Upper lobe of left lung (tissue), 6 donors: Measurements from ENCODE around the gene SRL. TPM values are rescaled to one million over a fixed set of nuclear protein-coding genes. Genes with fewer than 3 reads are reported as not detected.

ENCODE experiments used
- ATAC-seq, 2 donors: fragments of 200-7000 bp; cut with Tn5 transposase; one replicate each; pipeline ENCODE4 v1.9.1; 2022; ENCODE audit warnings: mild to moderate bottlenecking in 2 of 2, moderate library complexity in 2 of 2; ENCODE audit not compliant: low FRiP score in 2 of 2
- DNase-seq, 2 donors: peaks; one replicate each; pipeline ENCODE4 v3.0.0-alpha.2; 2019 to 2020
- H3K27ac ChIP-seq, 4 donors: fragments of 200-600 bp; sonication (generic); one replicate each; pipeline ENCODE4 v1.5.1; 2016 to 2019
- H3K27me3 ChIP-seq, 4 donors: fragments of 200-600 bp; sonication (generic); one replicate each; pipeline ENCODE4 v1.5.1; 2017 to 2019
- H3K36me3 ChIP-seq, 4 donors: fragments of 200-600 bp; sonication (generic); one replicate each; pipeline ENCODE4 v1.5.1; 2016 to 2019
- H3K4me1 ChIP-seq, 4 donors: fragments of 200-600 bp; sonication (generic); one replicate each; pipeline ENCODE4 v1.5.1; 2018 to 2019
- H3K4me3 ChIP-seq, 4 donors: fragments of 200-600 bp; sonication (generic); one replicate each; pipeline ENCODE4 v1.5.1; 2017 to 2019; ENCODE audit warnings: mild to moderate bottlenecking in 2 of 4, moderate library complexity in 1 of 4
- H3K9me3 ChIP-seq, 4 donors: fragments of 200-600 bp; sonication (generic); one replicate each; pipeline ENCODE4 v1.5.1; 2018 to 2019
- CTCF ChIP-seq, 6 experiments: fragments of 450-650 bp in 4 of 6; fragments of 200-600 bp in 2 of 6; sonication (generic) in 2 of 6; IDR thresholded peaks; one replicate each; pipeline ENCODE4 v1.5.1; 2016 to 2019; ENCODE audit warnings: antibody characterized with exemption in 6 of 6
- EP300 ChIP-seq, 4 donors: sonication (generic); formaldehyde crosslinking; IDR thresholded peaks; one replicate each; pipeline ENCODE4 v1.5.1; 2017; ENCODE audit warnings: antibody characterized with exemption in 4 of 4, control low read depth in 2 of 4
- POLR2A ChIP-seq, 4 donors: fragments of 450-650 bp; IDR thresholded peaks; one replicate each; pipeline ENCODE4 v1.5.1; 2016 to 2017; ENCODE audit warnings: antibody characterized with exemption in 4 of 4, mild to moderate bottlenecking in 2 of 4
- POLR2AphosphoS5 ChIP-seq, 2 donors: sonication (generic); formaldehyde crosslinking; IDR thresholded peaks; one replicate each; pipeline ENCODE4 v1.5.1; 2017; ENCODE audit warnings: antibody characterized with exemption in 2 of 2
- WGBS, 2 donors: methylation state at CpG; one replicate each; pipeline ENCODE4 v1.1.5; 2017 to 2018; 5-methylcytosine and 5-hydroxymethylcytosine counted together
- total RNA-seq, 6 donors: library from RNA; depleted of rRNA in 4 of 6; stranded (reverse); fragments of >200 nt in 4 of 6; gene quantifications; one replicate each; pipeline versions ENCODE4 v1.1.0 to v1.2.1, GENCODE V29; 2016 to 2021
- donor health status: DM: no; HTN: no; CAD: no; lungs with moderate emphysema.
- donor health status: DM: no; HTN: yes; CAD: no; lungs with severe emphysema.

The SRL gene
- total RNA-seq, 6 donors from 2014 or later, result 0.30 to 1.1 (median 0.46) TPM; not detected in 3

DNA sequence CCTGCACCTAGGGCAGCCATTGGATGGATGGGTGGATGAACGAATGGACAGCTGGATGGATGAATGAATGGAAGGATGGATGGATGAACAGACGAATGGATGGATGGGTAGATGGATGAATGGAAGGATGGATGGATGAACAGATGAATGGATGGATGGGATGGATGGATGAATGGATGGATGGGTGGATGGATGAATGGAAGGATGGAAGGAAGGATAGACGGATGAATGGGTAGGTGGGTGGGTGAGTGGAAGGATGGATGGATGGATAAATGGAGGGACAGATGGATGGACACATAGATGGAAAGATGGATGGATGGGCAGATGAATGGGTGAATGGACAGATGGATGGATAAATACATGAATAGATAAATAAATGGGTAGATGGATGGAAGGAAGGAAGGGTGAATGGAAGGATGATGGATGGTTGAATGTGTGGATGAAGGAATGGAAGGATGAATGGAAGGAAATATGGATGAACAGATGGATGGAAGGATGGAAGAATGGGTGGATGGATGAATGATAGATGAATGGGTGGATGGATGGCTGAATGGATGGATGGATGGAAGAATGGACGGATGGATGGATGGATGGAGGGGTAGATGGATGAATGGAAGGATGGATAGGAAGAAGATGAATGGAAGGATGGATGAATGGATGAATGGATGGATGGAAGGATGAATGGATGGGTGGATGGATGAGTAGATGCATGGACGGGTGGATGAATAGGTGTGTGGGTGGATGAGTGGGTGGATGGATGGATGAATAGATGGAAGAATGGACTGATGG is 15.4 kb downstream of the SRL start:
- no peaks in the 10 kb centered on the region for H3K9me3 ChIP-seq
- ATAC-seq (no peak), DNase-seq (no peak)
- no peak overlapping the region for H3K4me3 ChIP-seq
- no peaks in the 10 kb centered on the region for H3K4me1 ChIP-seq
- H3K27me3 ChIP-seq, result no peaks in the 10 kb centered on the region
- WGBS, 2 donors, result 79 to 90% methylated on average over 5 of the region's 5 CpGs
- H3K36me3 ChIP-seq, result no peaks in the 10 kb centered on the region
- no peak overlapping the region for H3K27ac ChIP-seq
- no peak for TF ChIP-seq POLR2A (IDR thresholded peaks at IDR 0.05)
- no peak for TF ChIP-seq EP300 (IDR thresholded peaks at IDR 0.05)
- TF ChIP-seq CTCF (IDR thresholded peaks at IDR 0.05), result no peak
- no peak for TF ChIP-seq POLR2AphosphoS5 (IDR thresholded peaks at IDR 0.05)

DNA sequence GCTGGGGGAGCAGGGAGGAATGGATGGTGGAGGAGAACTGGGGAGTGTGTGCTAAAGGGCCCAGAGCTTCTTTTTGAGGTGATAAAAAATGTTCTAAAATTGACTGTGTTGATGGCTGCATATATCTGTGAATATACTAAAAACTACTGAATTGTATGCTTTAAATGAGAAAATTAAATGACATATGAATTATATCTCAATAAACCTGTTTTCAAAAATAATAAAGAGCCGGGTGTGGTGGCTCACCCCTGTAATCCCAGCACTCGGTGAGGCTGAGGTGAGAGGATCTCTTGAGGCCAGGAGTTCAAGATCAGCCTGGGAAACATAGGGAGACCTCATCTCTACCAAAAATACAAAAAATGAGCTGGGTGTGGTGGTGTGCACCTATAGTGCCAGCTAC is 16.8 kb downstream of the SRL start:
- Histone ChIP-seq H3K4me1 (no peaks in the 10 kb centered on the region), H3K27me3 (no peaks in the 10 kb centered on the region), H3K36me3 (no peaks in the 10 kb centered on the region), H3K27ac (no peak overlapping the region), H3K9me3 (no peaks in the 10 kb centered on the region), H3K4me3 (no peak overlapping the region)
- TF ChIP-seq EP300 (IDR thresholded peaks at IDR 0.05) (no peak), POLR2A (IDR thresholded peaks at IDR 0.05) (no peak), CTCF (IDR thresholded peaks at IDR 0.05) (no peak), POLR2AphosphoS5 (IDR thresholded peaks at IDR 0.05) (no peak)
- no peak for DNase-seq
- ATAC-seq, result no peak
- WGBS, 2 donors, result 93 to 96% methylated on average over 2 of the region's 2 CpGs

- TF ChIP-seq EP300 (IDR thresholded peaks at IDR 0.05) (no peak), POLR2AphosphoS5 (IDR thresholded peaks at IDR 0.05) (no peak), POLR2A (IDR thresholded peaks at IDR 0.05) (no peak), CTCF (IDR thresholded peaks at IDR 0.05) (no peak)
- peaks cover 10 to 16% (median 13%) of the 10 kb centered on the region in 4 donors for H3K4me1 ChIP-seq
- H3K4me3 ChIP-seq, result no peak overlapping the region
- no peaks in the 10 kb centered on the region for H3K9me3 ChIP-seq
- no peak overlapping the region for H3K27ac ChIP-seq
- WGBS, 2 donors, result 89 to 100% methylated on average over 4 to 5 of the region's 5 CpGs
- H3K36me3 ChIP-seq, result no peaks in the 10 kb centered on the region
- H3K27me3 ChIP-seq, result no peaks in the 10 kb centered on the region
- ATAC-seq (no peak), DNase-seq (no peak)
Observed at GRCh38 chr16:4220358-4220757, 21.5 kb downstream of the SRL start.

GRCh38 chr16:4218202-4218601 is 23.7 kb downstream of the SRL start:
- DNase-seq (peak in 1 of 2 donors; percentile 80), ATAC-seq (peak; percentile 40 to 64)
- WGBS, 2 donors, result 63 to 94% methylated on average over 6 to 14 of the region's 14 CpGs
- no peaks in the 10 kb centered on the region for H3K36me3 ChIP-seq
- no peak overlapping the region for H3K4me3 ChIP-seq
- H3K27me3 ChIP-seq, result no peaks in the 10 kb centered on the region
- peaks cover 10 to 27% (median 13%) of the 10 kb centered on the region in 4 donors for H3K4me1 ChIP-seq
- peak overlapping the region in 3 of 4 donors; percentile 3 to 10 (median 7) for H3K27ac ChIP-seq
- TF ChIP-seq POLR2A (IDR thresholded peaks at IDR 0.05) (no peak), POLR2AphosphoS5 (IDR thresholded peaks at IDR 0.05) (peak; percentile 16 to 19)
- H3K9me3 ChIP-seq, result no peaks in the 10 kb centered on the region

- whole genome bisulfite sequencing, 2 donors, result 58 to 61% methylated on average over 17 to 20 of the region's 20 CpGs
- Histone ChIP-seq H3K9me3 (no peaks in the 10 kb centered on the region), H3K27ac (peak overlapping the region in 3 of 4 donors; percentile 3 to 10 (median 7)), H3K36me3 (no peaks in the 10 kb centered on the region), H3K27me3 (no peaks in the 10 kb centered on the region), H3K4me3 (no peak overlapping the region), H3K4me1 (peaks cover 10 to 27% (median 13%) of the 10 kb centered on the region in 4 donors)
- peak; percentile 25 to 72 for ATAC-seq
- TF ChIP-seq POLR2A (IDR thresholded peaks at IDR 0.05), result no peak
- TF ChIP-seq POLR2AphosphoS5 (IDR thresholded peaks at IDR 0.05), result no peak
- no peak for TF ChIP-seq CTCF (IDR thresholded peaks at IDR 0.05)
- TF ChIP-seq EP300 (IDR thresholded peaks at IDR 0.05), result no peak
- DNase-seq, result peak; percentile 42 to 63
Observed at GRCh38 chr16:4217204-4218131, 24.4 kb downstream of the SRL start.
